Stimulated activated CD4-positive, alpha-beta T cell treated with anti-CD3 and anti-CD28 coated beads, Interleukin-1b, Interleukin-23, amount 100 ng/mL, for 24 hours (primary cell): ENCODE results near the gene TRIM47.

Source experiments
- DNase-seq, 4 experiments: peaks; one replicate each; pipeline ENCODE4 v3.0.0-alpha.2; 2020; ENCODE audit warnings: low read depth in 4 of 4, low spot score in 1 of 4

Gene TRIM47

DNA sequence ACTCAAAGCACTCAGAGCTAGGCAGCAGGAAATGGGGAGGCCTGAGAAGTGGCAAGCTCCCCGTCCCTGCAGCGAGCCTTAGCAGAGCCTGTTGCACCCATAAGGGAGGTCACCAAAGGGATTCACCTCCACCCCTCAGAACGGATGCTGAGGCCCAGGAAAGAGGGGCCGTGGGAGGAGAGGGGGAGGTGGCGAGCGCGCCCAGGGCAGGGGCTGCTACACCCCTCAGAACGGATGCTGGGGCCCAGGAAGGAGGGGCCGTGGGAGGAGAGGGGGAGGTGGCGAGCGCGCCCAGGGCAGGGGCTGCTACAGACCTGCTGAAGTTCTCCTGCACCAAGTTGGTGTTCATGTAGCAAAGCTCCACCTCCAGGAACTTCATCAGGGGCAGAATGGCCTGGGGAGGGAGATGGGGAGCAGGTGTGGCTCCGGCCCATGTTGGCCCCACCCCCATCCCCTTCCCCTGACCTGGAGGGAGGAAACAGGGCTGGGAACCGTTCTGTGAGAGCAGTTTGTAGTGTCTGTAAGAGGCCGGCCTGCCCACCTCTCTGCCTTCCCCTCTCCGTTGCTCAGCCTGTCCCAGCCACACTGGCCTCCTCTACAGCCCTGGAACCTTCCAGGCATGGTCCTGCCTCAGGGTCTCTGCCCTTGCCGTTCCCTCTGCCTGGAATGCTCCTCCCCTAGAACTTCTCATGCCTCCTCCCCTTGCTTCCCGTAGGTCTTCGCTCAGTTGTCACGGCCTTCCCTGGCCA is 45.6 kb downstream of the TRIM47 start:
- DNase-seq = no peak

DNA sequence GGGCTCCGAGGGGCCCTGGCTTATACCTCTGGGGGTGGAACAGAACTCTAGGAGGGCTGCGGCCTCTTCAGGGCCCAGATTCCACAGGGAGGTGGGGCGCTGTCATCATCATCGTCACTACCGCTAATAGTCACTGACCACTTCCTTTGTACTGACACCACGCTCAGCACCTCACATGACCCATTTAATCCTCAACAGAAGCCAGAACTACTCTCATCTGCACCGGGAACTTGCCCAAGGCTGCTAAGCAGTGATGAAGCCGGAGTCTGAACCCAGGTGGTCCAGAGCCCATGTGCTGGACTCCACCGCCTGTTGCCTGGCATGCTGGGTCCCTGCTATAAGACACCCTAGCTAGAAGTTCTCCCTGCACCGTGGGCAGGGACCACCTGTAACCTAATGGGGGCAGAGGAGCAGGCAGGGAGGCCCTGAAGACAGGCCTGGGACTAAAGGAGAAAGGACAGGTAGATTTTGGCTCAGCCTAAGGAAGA is 46.2 kb downstream of the TRIM47 start:
- DNase-seq = no peak

DNA sequence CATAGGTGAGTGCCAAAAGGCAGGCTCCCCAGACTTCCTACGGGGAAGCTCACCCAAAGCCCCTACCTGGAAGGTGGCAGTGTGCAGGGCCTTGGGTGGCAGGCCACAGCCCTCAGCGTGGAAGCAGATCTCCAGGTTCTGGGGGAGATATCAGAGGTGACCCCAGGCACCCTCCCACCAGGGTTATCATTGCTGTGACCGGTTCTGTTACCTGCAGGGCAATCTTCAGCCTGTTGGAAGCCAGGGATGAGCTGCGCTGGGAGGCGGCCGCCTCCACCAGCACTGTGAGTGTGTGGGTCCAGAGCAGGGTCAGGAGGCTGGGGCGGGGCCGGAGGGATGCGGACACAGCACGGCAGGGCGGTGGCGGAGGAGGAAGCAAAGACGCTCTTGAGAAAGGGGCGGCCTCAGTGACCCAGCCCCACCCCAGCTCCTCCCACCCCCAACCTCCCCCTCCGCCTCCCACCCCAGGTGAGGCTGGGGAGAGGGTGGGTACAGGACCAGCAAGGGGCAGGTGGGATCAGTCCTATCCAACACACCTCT is 47.3 kb downstream of the TRIM47 start:
- DNase-seq = no peak

DNA sequence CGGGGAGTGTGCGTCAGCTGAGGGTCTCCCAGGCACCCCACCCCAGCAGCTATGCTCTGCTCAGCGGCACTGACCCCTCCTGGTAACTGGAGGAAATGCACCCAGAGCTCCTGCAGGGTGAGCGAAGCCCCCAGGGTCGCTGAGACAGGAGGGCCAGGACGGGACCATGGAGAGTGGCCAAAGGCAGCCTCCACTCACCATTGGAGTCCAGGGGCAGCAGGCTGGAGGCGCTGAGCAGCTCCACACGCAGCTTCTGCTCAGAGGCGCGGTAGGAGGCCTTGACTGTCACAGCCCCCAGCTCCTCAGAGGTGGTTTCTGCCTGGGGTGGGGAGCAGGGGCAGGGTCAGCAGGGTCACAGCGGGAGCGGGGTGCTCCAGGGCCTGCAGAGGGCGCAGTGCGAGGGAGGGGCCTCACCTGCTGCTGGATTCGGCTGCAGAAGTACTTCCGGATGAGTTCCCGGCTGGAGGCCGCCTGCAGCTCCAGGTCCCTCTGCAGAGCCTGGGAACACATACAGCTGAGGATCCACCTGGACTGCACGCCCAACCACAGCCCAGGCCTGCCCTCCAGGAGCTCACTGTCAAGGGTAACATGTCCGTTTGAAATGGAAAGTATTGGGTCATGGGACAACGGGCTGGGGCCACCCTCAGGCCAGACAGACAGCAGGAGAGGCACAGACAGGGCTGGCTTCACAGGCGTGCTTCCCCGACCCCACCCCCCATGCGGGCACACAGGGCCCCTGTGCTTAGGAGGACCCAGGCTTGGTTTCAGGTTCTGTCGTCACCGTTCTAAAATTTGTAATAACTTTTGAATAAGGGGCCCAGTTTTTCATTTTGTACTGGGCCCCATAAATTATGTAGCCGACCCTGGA is 48.0 kb downstream of the TRIM47 start:
- DNase-seq = peak in 1 of 4 experiments; percentile 30

DNA sequence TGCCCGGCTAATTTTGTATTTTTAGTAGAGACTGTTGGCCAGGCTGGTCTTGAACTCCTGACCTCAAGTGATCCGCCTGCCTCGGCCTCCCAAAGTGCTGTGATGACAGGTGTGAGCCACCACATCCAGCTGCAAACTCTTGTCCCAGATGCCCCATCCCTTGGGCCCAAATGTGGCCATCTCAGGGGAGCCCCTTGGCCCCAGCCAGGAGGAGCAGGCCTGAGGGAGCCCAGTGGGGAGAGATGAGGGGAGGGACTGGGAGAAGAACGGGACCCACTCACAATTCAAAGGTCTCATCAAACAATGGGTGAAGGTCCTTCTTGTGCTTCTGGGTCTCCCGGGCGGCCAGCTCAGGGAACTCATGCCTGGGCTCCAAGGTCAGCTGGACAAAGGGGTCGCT is 48.6 kb downstream of the TRIM47 start:
- DNase-seq = no peak

DNA sequence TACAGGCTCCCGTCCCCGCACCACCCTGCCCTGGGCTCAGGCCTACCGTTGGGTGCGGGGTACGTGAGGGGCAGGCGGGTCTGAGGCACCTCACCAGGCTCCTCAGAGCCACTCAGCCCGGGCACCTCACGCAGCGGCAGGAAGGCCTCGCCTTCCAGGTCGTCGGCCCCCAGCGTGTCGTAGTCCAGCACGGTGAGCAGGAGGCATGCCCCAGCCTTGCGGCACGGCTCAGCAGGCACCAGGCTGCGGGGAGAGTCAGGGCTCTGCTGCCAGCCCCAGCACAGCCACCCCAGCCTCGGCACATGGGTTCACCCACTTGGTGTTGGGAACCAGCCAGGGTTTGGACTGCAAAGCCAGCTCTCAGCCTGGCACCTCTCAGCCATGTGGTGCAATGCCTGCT is 49.6 kb downstream of the TRIM47 start:
- DNase-seq = no peak

DNA sequence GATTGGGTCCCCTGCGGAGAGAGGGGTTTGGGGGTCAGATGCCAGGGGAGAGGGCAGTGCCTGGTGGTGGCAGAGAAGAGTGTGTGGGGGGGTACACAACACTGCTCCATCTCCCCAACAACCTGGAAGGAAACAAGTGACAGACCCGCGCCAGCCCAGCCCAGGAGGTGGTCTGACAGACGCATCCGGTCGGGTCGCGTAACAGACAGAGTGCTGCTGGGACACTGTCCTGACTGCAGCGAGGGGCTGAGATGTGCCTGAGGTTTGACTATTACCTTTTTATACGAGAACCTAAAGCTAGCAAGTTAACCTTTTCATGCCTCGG is 50.3 kb downstream of the TRIM47 start:
- DNase-seq = no peak

DNA sequence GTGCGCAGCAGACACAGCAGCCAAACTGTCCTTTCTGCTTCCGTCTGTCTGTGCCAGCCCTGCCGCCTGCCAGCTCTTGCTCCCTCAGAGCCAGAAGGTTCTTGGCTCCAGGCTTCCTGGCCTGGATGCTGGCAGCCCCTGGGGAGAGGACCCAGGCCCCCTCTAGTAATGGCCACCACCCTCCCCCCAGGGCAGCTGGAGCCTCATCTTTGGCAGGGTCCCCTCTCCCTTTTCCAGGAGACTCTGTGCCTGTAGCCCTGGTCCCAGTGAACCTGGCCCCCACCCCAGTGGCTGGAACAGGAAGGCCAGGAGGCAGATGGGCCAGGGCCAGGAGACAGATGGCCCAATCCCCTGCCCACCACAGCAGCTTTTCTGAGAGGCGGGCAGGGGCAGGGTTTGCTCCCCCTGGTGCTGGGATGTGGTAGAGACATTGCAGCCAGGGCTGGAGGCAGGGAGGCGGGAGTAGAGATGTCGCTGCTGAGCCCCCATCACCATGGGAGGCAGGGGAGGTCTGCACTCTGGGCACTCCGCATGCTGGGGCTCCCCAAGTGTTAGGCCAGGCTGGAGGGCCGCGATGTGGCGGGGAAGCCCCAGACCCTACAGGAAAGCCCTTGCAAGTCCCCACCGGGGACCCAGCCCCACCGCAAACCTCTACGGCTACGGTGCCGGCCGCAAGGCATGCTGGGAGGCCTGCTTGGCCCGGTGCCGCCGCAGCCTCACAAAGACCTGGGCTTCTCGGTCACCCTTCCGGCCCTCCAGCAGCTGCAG is 50.9 kb downstream of the TRIM47 start:
- peak in 2 of 4 experiments; percentile 46 to 50 for DNase-seq

DNA sequence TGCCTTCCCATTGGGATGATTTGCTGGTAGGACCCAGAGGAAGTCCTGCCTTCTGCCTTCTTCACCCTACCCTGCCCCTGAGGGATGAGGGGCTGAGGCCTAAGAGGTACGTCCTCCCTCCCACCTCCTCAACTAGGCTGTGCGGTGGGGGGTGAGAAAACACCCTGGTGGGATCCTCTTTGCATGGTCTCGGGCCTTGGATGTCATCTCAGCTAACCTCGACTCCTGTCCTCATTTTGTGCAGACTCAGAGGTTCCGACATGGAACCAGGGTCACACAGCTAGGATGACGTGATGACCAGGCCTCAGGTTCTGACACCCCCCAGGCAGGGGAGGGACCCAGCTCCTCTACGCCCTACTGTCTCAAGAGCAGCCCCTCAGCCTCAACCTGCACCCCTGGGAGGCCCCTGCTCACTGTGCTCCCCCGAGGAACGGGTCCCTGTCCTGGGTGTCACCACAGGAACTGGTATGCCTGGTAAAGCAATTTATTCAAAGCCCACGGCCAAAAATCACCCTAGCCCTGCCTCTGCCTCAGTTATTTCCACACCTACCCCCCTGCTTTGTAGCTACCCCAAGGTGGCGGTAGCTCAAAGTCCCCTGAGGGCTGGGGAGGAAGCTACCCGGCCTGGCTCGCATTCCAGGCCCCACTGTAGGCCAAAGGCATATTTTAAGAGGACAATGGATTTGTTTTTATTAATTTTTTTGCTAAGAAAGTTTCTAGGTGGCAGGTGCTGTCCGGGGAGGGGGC is 51.6 kb downstream of the TRIM47 start:
- no peak for DNase-seq

DNA sequence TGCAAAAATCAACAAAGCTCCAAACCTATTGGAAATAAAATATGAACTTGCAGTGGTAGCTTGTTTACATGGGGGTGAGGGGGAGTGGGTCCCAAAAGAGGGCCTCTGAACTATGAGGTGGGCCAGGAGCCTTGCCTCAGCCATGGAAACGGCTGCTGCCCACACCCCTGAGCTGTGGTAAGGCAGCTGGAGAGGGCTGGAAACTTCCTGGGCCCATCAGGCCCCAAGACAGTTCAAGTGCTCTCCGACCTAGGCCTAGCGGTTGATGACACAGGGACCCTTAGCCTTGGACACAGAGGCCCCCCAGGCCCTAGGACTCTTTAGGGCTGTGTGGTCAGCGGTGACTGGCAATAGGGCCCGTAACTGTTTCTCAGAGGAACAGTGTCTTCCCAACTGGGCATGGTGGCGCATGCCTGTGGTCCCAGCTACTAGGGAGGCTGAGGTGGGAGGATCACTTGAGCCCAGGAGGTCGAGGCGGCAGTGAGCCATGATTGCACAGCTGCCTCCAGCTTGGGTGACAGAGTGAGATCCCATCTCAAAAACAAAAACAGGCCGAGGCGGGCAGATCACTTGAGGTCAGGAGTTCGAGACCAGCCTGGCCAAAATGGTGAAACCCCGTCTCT is 52.5 kb downstream of the TRIM47 start:
- DNase-seq = no peak

DNA sequence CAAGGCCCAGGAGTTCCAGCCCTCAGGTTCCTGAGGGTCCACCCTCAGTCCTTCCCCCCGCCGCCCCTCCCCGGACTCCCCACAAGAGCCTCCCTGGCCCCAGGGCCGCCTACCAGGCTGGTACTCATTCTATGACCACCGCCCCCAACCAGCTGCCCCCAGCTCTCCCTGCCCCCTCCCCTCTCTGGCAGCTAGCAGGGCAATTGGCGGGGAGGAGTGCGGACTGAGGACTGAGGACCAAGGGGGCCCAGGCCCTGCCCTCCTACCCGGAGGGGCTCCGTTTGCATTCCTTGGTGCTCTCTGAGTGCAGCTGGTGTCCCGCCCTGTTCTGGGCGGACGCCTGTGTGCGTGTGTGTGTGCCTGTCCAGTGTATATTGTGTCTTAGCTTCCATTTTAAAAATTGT is 53.2 kb downstream of the TRIM47 start:
- no peak for DNase-seq

DNA sequence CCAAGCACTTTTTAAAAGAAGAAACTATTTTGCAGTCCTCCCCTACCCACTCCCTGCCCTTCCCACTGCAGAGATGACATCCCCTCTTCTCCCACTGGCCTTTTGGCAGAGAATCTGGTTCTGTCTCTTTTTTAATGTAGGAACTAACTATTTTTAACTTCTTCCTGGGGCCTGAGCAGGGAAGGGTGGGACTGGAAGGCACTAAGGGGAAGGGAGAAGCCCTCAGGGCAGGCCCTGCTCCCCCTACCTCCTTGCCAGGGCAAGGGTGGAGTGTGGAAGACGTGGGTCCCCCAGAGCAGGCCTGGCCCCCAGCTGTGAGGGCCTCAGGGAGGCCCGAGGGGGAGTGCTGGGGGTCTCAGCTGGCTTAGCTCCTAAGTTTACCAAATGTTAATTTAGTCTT is 53.7 kb downstream of the TRIM47 start:
- DNase-seq = no peak
